HG03097 (cell line): ENCODE results near the gene CNTNAP2.
A peak's percentile ranks its signal among the peaks of the same experiment; 100 is the strongest.

ENCODE experiments used
- ATAC-seq: cut with Tn5 transposase; IDR thresholded peaks from one replicate; pipeline ENCODE4 v1.9.1; 2021; ENCODE audit not compliant: unreplicated experiment, low FRiP score

CNTNAP2 gene

GRCh38 chr7:148084138-148084537 is 1967.5 kb downstream of the CNTNAP2 start:
- peak; percentile 65 for ATAC-seq

GRCh38 chr7:148091882-148092281 is 1975.3 kb downstream of the CNTNAP2 start:
- no peak for ATAC-seq

- ATAC-seq, result no peak
These were observed 1977.0 kb downstream of the CNTNAP2 start for GRCh38 chr7:148093375-148094166.

- no peak for ATAC-seq
These were observed 1978.5 kb downstream of the CNTNAP2 start for GRCh38 chr7:148095066-148095465.

- no peak for ATAC-seq
These were observed 1987.6 kb downstream of the CNTNAP2 start for GRCh38 chr7:148104136-148104716.

GRCh38 chr7:148104924-148105323 is 1988.3 kb downstream of the CNTNAP2 start:
- no peak for ATAC-seq

GRCh38 chr7:148105853-148106252 is 1989.3 kb downstream of the CNTNAP2 start:
- no peak for ATAC-seq

- no peak for ATAC-seq
These were observed 1991.0 kb downstream of the CNTNAP2 start for GRCh38 chr7:148107443-148108127.

GRCh38 chr7:148108381-148108780 is 1991.8 kb downstream of the CNTNAP2 start:
- ATAC-seq, result no peak

GRCh38 chr7:148110097-148110868 is 1993.7 kb downstream of the CNTNAP2 start:
- ATAC-seq, result no peak

- ATAC-seq, result no peak
These were observed 1998.2 kb downstream of the CNTNAP2 start for GRCh38 chr7:148114804-148115203.

GRCh38 chr7:148115308-148115707 is 1998.7 kb downstream of the CNTNAP2 start:
- ATAC-seq, result no peak

- ATAC-seq, result no peak
These were observed 1999.6 kb downstream of the CNTNAP2 start for GRCh38 chr7:148116195-148116594.

- no peak for ATAC-seq
These were observed 2000.3 kb downstream of the CNTNAP2 start for GRCh38 chr7:148116829-148117403.

- no peak for ATAC-seq
These were observed 2001.8 kb downstream of the CNTNAP2 start for GRCh38 chr7:148118371-148118770.

- no peak for ATAC-seq
These were observed 2004.8 kb downstream of the CNTNAP2 start for GRCh38 chr7:148121401-148121800.

GRCh38 chr7:148121847-148122246 is 2005.2 kb downstream of the CNTNAP2 start:
- no peak for ATAC-seq

GRCh38 chr7:148124477-148124876 is 2007.9 kb downstream of the CNTNAP2 start:
- ATAC-seq, result no peak

- no peak for ATAC-seq
These were observed 2010.8 kb downstream of the CNTNAP2 start for GRCh38 chr7:148127374-148127773.

- no peak for ATAC-seq
These were observed 2012.4 kb downstream of the CNTNAP2 start for GRCh38 chr7:148129023-148129422.

- ATAC-seq, result no peak
These were observed 2018.5 kb downstream of the CNTNAP2 start for GRCh38 chr7:148135116-148135515.
